Stimulated activated CD4-positive, alpha-beta T cell treated with anti-CD3 and anti-CD28 coated beads, Interleukin-15, amount 100 ng/mL, for 48 hours (primary cell): ENCODE results near the gene GAB3.
"Not testable (repeated sequence)": the region's sequence is repeated elsewhere in the genome, so short reads cannot be mapped to it uniquely, and the experiment has no call there.

Experiments used
- DNase-seq, 2 donors: peaks; one replicate each; pipeline ENCODE4 v3.0.0-alpha.2; 2020; ENCODE audit warnings: low read depth in 2 of 2

The GAB3 gene

DNA sequence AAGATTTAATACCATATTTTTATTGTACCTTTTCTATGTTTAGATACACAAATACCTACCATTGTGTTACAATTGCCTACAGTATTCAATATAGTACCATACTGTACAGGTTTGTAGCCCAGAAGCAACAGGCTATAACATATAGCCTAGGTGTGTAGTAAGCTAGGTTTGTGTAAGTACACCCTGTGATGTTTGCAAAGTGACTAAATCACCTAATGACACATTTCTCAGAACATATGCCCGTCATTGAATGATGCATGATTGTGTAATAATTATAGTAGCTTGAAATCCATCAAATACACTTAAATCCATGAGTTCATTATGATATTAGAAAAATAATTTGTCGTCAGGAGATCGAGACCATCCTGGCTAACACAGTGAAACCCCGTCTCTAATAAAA lies 30.8 kb downstream of the GAB3 start:
- no peak for DNase-seq

DNA sequence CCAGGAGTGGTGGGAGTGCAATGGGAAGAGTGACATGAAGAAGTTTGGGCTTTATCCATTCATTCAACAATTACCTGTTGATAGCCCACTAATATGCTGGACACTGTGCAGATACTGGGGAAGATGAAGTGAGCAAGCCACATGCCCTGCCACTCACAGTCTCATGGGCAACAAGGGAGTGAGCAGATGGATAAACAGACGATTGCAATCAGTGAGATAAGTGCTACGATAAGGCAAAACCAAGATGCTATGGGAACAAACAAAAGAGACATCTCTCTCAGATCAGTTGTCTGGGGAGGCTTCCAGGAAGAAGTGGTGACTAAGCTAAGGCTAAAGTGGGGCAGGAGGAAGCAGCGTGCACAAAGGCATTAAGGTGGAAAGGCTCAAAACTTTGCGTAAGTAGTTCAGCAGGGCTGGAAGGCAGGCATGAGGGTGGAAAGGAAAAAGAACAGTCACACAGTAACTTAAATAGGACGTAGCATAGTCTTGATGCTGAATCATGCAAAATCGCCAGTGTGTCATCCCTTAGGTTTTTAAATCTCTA lies 31.7 kb downstream of the GAB3 start:
- no peak for DNase-seq

GRCh38 chrX:154718616-154719015 lies 32.3 kb downstream of the GAB3 start:
- DNase-seq, result no peak

DNA sequence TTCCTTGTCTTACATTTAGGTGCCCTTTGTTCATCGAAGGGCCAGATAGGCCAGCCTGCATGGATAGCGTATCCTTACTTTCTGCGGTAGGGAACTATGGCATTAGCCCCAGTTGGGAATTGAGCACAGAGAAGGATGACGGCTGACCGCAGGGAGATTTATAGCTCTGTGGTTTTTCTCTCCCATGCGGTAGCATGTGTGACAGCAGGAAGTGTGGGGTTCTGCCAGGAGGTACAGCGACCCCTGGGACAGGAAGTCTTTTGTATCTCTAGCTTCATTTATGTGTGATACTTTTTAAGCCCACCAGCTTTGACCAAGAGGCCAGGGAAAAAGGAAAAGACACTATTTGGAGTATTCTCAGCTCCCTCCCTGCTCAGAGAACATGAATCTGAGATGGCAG lies 33.1 kb downstream of the GAB3 start:
- no peak for DNase-seq

GRCh38 chrX:154715825-154716224 lies 35.1 kb downstream of the GAB3 start:
- DNase-seq, result no peak

- no peak for DNase-seq
Observed at GRCh38 chrX:154714925-154715324, 36.0 kb downstream of the GAB3 start.

DNA sequence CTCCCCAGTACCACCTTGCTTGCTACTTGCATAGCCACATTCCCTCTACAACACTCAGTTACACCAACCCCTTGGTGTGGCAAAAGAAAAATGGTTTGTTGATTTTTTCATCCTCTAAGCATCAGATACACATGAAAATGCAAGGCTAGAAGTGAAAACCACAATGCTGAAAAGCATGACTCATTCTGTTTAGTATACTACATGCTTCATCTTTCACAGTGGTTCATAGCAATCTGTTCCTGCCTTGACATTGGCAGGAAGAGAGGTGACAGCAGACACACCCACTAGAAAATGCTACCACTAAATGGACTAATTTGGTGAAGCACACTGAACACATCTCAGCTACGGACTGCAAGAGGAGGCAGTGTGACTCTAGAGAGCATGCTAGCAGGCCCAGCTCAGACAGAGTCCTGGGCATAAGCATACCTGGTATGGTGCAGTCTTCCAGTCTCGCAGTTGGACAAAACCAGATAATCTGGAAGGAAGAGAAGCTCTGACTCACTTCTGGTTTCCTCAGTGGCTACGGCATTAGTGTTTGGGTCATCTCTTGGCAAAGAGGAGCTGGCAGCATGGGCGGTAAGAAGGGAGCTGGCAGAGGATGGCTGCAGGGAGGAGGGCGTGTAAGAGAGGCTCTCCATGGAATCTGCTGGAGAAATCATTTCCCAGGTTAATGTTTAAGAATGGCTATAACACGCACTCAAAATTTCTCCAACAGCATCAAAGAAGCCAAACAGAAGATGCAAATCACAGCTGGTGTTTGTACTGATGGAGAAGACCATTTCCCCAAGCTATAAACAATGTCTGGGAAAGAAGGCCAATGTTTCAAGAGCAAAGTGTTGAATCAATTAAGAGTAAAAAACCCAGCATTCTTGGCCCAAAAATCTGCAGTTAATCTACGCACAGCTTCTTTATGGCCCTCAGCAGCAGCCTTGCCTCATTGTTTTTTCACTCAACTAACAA lies 37.8 kb downstream of the GAB3 start:
- DNase-seq, result no peak

DNA sequence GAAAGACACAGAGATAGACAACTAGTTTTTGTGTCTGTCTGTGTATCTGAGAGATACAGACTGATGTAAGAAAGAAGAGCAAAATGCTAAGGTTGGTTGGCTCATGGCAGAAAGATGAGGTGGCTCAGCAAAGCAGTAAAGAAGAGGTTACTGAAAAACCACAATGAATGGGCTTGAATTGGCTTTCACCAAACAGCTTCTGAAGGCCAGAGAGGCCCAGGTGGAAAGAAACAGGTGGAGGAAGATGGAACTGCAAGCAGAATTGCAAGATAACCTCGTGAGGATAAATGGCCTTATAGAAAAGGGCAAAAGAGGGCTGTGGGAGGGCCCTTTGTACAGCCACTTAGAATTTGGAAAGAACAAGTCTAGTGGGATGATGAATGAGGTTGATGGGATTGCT lies 39.6 kb downstream of the GAB3 start:
- no peak for DNase-seq

GRCh38 chrX:154710309-154710708 lies 40.6 kb downstream of the GAB3 start:
- no peak for DNase-seq

DNA sequence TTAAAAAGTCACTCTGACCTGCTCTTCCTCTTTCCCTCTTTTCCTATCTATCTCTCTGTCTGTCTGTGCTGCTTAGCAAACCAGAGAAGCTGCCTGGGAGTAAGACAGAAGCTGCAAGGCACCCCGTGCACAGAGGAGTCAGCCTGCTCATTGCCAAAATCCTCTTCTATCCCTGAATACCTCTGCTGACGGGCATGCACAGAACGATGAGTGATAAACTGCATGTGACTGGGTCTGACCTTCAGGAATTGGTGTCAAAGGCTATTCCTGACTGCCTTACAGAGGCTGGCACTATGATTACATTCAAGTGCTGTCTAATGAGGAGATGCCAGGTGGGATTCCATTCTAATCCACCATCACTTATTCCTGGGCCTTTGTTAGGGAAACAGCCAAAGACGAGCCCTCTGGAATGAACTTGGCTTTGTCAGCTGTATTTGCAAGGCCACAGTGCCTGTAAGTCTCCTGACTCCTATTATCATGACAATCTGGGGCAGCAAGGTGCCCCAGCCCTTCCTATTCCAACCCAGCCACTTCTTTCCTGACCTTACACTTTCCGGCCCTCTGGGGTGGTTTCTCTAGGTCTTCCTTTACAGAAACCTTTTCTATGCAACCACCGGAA lies 52.1 kb downstream of the GAB3 start:
- DNase-seq, result no peak

DNA sequence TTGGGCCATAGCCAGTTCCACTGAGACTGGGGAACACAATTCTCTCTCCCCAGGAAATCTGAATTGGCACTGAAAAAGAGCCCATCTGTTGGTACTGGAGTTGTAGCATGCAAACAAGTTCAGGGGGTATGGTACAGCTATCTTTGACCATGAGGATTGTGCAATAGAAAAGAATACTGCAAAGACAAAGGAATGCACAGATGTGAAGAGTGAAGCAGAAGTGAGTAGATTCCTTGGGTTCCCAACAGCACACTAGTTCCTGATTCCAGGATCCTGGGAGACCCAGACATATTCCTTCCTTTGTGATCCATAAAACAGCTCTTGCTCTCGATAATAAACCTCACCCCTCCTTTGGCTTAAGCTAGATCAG lies 54.2 kb downstream of the GAB3 start:
- DNase-seq, result no peak

DNA sequence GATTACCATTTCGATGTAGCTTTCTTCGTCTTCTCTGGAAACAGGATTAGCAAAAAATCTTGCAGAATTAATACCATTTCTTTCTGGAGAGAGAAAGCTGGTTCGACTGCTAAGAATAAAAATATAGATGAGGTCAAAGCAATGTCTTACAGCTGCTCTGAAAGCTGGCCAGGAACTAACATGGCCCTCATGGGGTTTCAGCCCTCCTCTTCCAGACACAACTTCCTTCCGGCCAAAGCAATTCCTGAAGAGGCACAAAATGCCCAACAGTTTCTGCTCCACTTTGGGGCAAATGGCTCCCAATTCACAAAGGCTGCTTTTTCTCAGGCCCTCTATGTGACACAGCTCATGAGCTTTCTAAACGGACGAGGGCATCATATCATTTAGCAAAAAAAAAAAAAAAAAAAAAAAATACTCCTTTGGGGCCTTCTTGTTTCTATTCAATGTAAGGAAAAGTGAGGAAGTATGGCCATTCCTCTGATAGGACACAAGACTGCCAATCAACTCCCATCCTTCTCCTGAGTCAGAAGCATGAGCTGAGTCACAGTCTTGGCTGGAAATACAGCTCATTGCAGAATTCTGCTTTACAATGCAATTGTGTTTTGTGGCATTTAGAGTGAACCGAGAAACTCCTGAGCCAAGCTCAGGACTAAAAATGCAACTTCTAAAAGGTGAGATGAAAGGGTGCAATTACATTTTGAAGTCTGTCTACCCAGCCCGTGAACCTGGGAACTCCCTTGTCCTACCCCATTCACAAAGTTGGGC lies 54.8 kb downstream of the GAB3 start:
- DNase-seq, result no peak

DNA sequence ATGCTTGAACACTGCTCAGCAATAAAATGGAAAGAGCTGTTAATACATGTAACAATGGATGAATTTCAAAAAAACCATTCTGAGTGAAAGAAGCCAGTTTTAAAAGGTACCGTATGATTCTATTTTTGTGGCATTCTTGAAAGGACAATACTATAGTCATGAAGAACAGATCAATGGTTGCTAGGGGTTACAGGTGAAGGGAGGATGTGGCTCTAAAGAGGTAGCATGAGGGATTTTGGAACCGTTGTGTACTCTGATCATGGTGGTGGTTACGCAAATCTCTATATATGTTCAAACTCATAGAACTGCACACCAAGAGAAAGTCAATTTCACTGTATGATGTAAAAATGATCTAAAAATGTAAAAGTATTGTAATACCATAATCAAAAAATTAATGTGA lies 57.5 kb downstream of the GAB3 start:
- DNase-seq, result no peak

DNA sequence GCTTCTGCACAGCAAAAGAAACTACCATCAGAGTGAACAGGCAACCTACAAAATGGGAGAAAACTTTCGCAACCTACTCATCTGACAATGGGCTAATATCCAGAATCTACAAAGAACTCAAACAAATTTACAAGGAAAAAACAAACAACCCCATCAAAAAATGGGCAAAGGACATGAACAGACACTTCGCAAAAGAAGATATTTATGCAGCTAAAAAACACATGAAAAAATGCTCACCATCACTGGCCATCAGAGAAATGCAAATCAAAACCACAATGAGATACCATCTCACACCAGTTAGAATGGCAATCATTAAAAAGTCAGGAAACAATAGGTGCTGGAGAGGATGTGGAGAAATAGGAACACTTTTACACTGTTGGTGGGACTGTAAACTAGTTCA lies 60.4 kb downstream of the GAB3 start:
- not testable (repeated sequence) for DNase-seq

GRCh38 chrX:154672084-154672483 lies 78.8 kb downstream of the GAB3 start:
- not testable (repeated sequence) for DNase-seq

GRCh38 chrX:154670848-154671247 lies 80.0 kb downstream of the GAB3 start:
- DNase-seq, result not testable (repeated sequence)

GRCh38 chrX:154661899-154662298 lies 89.0 kb downstream of the GAB3 start:
- DNase-seq, result no peak

GRCh38 chrX:154661170-154661569 lies 89.7 kb downstream of the GAB3 start:
- no peak for DNase-seq

DNA sequence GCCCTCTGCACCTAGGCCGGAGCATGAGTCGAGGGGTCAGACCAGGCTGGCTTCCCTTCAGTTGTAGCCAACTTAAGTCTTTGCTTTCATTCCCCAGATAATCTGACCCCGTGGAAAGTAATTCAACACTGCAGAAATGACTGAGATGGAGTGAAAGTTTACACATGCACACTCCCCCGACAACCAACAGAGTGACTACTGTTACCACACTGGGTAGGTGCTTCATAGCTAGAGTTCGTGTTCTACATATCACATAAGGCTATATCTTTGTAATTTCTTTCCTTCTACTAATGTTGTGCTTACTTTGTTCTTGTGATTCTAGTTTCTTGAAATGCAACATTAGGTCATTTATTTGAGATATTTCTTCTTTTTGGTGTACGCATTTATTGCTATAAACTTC lies 90.3 kb downstream of the GAB3 start:
- DNase-seq, result no peak

DNA sequence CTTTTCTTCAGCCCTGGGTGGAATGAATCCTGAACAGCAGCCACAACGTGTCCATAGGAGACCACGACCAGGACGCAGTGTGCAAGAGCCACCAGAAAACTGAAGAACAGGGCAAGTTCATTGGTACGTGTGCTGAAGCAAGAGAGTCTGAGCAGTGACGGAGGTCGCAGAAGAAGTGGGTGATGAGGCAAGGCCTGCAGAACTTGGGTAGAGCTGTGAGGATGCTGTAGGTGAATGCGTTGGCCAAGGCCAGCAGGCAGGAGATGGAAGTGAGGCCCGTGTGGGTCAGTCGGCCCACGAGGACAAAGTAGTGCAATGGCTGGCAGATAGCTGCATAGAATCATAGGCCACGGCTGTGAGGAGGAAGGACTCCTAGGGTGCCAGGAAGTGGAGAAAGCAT lies 91.9 kb downstream of the GAB3 start:
- no peak for DNase-seq

- DNase-seq, result no peak
Observed at GRCh38 chrX:154658187-154658586, 92.7 kb downstream of the GAB3 start.

GRCh38 chrX:154657226-154657805 lies 93.6 kb downstream of the GAB3 start:
- DNase-seq, result no peak
